ENCODE data around the gene LRFN2.
A peak's percentile ranks its signal among the peaks of the same experiment; 100 is the strongest.

Gene LRFN2

GRCh38 chr6:40425192-40425919 is 161.8 kb downstream of the LRFN2 start:
- DNase-seq, result no peak

DNA sequence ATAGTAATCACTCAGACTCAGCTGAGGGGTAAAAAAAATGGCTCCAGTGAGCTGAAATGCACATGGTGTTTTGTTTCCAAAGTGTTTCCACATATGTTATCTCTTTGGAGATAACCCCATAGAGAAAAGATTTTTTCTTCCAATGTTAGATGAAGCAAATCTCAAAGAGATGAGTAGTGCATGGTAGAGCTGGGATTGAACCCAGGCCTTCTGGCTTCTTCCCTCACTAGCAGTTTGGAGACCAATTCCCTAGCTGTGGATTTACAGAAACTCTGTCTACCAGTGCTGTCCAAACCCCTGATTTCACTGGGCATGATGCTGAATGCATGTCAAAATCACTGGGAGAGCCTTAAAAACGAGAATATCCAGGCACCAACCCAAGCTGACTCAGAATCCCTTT is 165.1 kb downstream of the LRFN2 start:
- DNase-seq, result no peak

DNA sequence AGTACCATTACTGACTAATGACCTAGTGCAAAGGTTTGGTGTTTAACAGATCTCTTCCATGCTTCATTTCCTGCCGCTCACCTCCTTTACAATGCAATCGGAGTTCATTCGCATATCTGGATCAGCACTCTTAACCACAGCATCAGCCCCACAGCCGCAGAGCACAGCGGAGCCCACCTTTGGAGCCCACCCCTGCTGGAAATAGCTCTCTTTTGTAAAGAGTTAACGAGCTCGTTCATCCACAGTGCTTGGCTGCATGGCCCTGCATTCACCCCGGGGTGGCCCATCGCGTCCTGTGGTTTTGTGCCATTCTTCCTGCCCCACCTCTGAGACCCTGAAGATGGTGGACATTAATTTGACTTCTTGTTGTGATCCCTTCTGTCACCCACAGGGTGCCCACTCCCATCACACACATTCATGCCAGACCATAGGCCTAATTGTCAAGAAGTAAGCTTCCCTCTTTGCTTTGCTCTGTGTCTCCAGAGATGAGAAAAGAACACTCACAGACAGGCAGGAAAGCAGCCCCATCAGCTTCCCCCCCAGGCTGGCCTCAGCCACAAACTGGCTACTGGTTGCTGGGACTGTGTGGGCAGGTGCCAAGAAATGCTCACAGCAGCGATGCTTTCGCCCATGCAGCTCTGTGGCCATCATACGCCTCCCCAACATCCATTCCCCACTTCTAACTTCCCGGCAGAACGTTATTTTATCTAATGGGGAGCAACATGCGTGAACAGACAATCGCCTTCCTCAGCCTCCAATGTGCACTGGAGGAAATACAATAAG is 167.0 kb downstream of the LRFN2 start:
- DNase-seq, result no peak

DNA sequence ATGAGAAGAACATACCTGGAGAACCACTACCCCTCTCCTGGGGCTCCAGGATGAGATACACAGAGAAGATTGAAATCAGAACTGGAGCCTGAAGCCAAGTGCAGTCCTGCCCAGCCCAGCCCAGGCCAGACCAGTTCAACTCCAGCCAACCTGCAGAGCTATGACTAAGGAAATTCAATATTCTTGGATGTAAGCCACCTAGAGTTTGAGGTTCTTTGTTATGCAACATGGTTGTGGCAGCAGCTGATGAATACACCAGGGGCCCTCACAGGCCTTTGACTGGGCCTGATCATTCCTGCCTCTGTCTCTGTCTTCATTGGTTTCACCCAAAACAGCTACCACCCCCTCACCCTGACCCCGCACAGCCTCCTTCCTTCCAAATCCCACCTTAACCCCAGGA is 167.8 kb downstream of the LRFN2 start:
- no peak for DNase-seq

GRCh38 chr6:40417031-40417430 is 170.1 kb downstream of the LRFN2 start:
- DNase-seq, result no peak

GRCh38 chr6:40414617-40415016 is 172.5 kb downstream of the LRFN2 start:
- no peak for DNase-seq

GRCh38 chr6:40413239-40413638 is 173.9 kb downstream of the LRFN2 start:
- DNase-seq, result no peak

GRCh38 chr6:40411881-40412280 is 175.3 kb downstream of the LRFN2 start:
- no peak for DNase-seq

DNA sequence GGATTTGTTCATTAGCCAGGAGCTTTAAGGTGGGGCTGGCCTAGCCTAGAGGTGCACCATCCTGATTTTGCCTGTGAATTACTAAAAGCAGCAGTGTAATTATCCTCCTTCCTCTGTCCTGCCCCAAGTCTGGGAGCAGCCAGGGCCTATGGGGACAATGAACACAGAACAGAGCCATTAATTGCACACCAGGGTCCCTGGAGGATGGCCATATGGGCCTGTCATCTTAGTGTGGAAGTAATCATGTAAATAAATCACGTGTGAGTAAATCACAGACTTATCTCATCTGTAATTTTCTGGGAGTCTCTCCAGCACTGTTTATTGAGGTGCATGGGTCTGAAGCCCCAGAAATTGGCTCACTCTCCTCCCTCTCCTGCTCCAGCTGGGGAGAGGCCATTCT is 176.3 kb downstream of the LRFN2 start:
- no peak for DNase-seq

- DNase-seq, result no peak
These were observed 177.3 kb downstream of the LRFN2 start for GRCh38 chr6:40409716-40410397.

DNA sequence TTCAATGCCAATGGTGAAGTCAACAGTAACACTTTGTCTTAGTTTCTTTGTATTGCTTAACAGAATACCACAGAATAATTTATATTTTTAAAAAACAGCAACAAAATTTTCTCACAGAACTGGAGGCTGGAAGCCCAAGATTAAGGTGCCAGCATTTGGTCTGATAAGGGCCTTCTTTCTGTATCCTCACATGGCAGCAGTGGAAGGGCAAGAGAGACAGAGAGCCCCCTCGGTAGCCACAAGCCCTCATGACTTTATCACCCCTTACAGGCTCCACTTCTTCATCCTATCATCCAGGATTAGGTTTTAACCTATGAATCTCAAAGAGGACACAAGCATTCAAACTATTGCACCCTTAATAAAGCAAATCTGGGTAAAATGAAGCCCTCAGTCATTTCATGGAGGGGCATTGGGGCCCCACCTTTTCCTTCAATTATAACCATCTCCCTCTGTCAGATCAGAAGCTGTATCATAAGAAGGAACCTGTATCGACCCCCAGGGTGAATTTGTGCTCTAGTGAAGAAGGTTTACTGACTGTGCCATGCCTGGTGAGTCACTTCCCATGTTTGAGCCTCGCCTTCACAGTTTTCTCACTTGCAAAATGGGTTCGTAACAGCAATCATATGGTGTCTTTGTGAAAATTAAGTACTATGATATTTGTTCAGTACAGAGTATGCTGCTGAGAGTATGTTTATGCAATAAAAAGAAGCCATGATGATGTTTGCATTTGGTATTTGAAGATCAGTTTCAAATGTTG is 178.2 kb downstream of the LRFN2 start:
- peak; percentile 39 for DNase-seq

- DNase-seq, result no peak
These were observed 179.9 kb downstream of the LRFN2 start for GRCh38 chr6:40407239-40407638.

DNA sequence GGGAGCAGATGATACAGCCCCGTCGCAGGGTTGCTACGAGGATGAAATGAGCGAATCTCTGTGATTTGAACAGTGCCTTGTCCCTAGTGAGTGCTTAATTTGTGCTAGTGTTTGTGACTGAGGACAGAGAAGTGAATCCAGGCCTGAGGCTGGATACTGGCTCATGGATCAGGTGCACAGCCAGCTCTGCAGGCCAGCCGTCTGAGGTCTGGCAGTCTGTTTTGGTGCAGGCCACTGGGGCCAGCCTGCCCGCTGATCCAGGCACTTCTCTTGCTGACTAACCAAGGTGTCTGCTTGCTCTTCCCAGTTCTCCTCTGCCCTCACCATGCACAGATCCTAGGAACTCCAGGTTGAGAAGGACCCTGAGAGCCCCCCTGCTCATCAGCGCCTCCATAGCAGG is 181.0 kb downstream of the LRFN2 start:
- DNase-seq, result no peak

DNA sequence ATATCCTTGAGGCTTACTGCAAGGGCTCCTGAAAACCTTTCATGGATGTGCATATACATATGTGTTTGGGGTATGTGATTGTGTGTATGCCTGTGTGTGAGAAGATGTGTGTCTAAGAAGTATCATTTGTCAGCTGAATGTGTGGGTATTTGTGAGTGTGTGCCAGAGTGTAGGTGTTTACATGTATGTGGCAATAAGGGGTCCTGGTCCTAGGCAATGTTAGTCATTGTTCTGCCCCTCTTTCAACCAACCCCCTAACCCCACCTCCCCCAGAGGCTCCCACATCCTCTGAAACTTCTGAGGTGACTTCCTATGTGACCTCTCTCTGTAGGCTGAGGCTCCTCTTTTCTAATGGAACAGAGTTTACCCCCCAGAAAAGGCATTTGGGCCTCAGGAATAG is 186.4 kb downstream of the LRFN2 start:
- DNase-seq, result no peak

- DNase-seq, result no peak
These were observed 187.2 kb downstream of the LRFN2 start for GRCh38 chr6:40399888-40400457.

DNA sequence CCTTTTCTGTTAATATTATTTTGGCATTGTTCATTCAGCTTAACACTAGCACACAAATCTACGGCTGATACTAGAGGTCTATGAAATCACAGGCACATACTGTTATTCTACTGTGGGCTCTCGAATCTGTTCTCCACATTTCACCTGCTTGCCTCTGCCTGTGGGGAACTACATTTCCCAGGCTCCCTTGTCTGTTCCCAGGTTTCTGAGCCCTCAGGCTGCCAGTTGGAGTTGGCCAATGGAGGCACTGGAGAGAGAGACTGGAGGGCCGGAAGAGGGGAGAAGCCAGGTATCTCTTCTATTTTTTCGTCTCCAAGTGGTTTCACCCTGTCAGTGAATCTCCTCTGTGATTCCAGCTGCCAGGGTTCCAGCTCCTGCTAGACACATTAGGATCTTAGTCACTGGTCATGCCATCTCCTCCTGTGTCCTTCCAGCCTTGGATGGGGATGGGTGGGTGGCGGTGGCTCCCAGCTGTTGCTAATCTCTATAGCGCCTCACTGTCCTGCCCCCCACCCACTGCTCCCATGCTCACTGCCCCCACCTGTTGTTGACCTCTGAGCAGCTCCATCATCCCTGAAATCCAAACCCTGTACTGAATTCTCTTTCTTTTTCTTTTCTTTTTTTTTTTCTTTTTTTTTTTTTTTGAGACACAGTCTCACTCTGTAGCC is 188.2 kb downstream of the LRFN2 start:
- DNase-seq, result no peak

- DNase-seq, result no peak
These were observed 189.0 kb downstream of the LRFN2 start for GRCh38 chr6:40398034-40398691.

DNA sequence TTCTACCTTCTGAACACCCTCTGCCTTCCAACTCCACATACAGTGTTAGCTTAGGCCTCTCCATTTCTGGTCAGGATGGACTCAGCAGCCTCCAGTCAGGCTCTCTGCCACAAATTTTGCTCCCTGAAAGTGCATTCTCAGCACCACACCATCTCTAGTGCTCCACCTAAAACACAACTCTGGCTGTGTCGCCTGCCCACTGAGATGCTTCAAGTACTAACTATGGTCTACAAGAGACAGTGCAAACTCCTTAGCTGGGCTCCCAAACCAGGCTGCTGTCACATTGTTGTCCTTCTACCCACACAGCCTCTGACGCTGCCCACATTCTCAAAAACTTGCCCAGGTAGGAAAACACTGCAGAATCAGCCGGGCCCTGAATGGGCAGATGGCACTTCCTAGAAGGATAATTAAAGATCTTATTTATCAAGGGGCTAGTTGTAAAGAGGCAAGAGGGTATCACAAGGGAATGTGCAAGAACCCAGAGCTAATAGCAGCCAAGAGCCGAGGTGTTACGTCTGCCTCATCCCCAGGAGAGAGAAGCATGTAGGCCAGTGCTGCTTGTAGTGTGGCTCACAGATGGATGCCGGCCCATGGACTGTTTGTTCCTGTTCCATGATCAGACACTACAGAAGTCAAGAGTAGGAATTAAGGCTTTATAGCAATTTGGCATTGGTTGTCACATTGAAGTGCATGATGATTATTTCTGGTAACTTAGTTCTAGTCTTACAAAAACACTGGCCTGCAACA is 189.7 kb downstream of the LRFN2 start:
- DNase-seq, result no peak

DNA sequence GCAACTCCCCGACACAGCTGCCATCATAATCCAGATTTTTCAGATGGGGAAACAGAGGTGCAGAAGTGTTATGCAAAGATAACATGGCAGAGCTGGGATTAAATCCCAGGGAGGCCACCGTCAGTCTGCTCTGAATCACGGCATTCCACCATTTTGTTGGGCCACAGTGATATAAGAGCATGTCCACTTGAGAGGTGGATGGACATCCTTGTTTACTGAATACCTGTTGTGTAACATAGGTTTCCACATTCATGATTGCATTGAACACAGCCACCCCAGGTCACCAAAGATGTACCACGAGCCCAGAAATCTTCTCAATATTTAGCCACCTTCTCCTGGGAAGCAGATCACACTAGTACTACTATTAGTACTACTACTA is 191.5 kb downstream of the LRFN2 start:
- DNase-seq, result no peak

DNA sequence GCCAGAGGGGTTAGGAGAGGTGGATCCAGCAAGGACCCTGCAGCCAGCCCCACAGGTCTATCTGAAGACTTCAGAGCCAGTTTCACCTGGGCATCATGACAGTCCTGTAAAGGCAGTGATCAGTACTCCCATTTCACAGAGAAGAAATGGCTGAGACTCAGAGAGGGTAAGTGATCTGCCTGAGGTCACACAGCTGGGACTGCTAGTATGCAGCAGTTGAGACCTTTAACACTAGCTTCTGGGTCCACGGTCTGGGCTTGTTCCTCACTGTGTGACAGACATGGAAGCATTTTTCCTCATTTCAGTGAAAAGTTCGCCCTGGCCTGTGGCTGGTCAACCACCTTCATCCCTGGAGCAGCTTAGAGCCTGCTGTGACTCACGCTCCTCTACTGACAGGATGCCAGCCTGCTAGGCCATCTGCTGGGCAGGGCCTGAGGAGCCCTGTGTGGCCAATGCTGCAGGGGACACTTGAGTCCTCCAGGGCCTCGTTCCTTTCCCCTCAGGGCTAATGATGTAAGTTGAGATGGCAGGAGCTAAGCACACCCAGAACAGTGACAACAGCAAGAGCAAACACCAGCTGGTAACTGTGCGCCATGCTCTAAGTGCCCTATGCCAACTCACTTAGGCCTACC is 192.0 kb downstream of the LRFN2 start:
- DNase-seq, result no peak

GRCh38 chr6:40394381-40394780 is 192.8 kb downstream of the LRFN2 start:
- no peak for DNase-seq
